ENCODE data around the gene ITPKC. TPM values are rescaled to one million over a fixed set of nuclear protein-coding genes. Genes with fewer than 3 reads are reported as not detected.

The ITPKC gene
- total RNA-seq: 10 to 100 TPM; 34.5 to 43.9 (median 38.9) TPM

GRCh38 chr19:40716482-40717324 is at the start of gene ITPKC, which contains the start of gene COQ8B:
ITPKC (plus strand) TSS chr19:40717112; CDS start chr19:40717136, 24 bp downstream.
COQ8B (minus strand) TSS chr19:40716886; CDS start chr19:40714632, 2,254 bp downstream.
- H3K36me3 ChIP-seq: peaks cover 0 to 15% (median 0%) of the 10 kb centered on the region in 3 donors
- H3K27me3 ChIP-seq: no peaks in the 10 kb centered on the region
- H3K27ac ChIP-seq: peak within 1 kb of the TSS; percentile 89 to 99 (median 96)
- no peaks in the 10 kb centered on the region for H3K9me3 ChIP-seq
- peak; percentile 100 for DNase-seq
- TF ChIP-seq POLR2A (IDR thresholded peaks at IDR 0.05): peak; percentile 42 to 95
- peak in 4 of 6 experiments; percentile 13 to 49 (median 46) for TF ChIP-seq CTCF (IDR thresholded peaks at IDR 0.05)
- H3K4me1 ChIP-seq: peaks cover 0 to 46% (median 26%) of the 10 kb centered on the region in 4 donors
- H3K4me3 ChIP-seq: peak within 1 kb of the TSS; percentile 69 to 91 (median 81)

GRCh38 chr19:40667602-40668001 is 49.3 kb upstream of the ITPKC start:
- Histone ChIP-seq H3K27ac (no peak overlapping the region), H3K27me3 (no peaks in the 10 kb centered on the region), H3K9me3 (no peaks in the 10 kb centered on the region), H3K36me3 (peaks cover 0 to 52% (median 0%) of the 10 kb centered on the region in 3 donors), H3K4me1 (peaks cover 0 to 10% (median under 1%) of the 10 kb centered on the region in 4 donors), H3K4me3 (no peak overlapping the region)
- TF ChIP-seq CTCF (IDR thresholded peaks at IDR 0.05): no peak
- TF ChIP-seq POLR2A (IDR thresholded peaks at IDR 0.05): no peak
- no peak for DNase-seq

GRCh38 chr19:40668991-40669614 is 47.8 kb upstream of the ITPKC start:
- no peak overlapping the region for H3K4me3 ChIP-seq
- no peaks in the 10 kb centered on the region for H3K27me3 ChIP-seq
- TF ChIP-seq CTCF (IDR thresholded peaks at IDR 0.05): no peak
- no peak for TF ChIP-seq POLR2A (IDR thresholded peaks at IDR 0.05)
- no peak for DNase-seq
- peaks cover 0 to under 1% (median 0%) of the 10 kb centered on the region in 4 donors for H3K4me1 ChIP-seq
- no peak overlapping the region for H3K27ac ChIP-seq
- H3K36me3 ChIP-seq: peaks cover 0 to 67% (median 0%) of the 10 kb centered on the region in 3 donors
- no peaks in the 10 kb centered on the region for H3K9me3 ChIP-seq

GRCh38 chr19:40671404-40671803 is 45.5 kb upstream of the ITPKC start:
- Histone ChIP-seq H3K4me3 (no peak overlapping the region), H3K9me3 (no peaks in the 10 kb centered on the region), H3K27ac (no peak overlapping the region), H3K4me1 (no peaks in the 10 kb centered on the region), H3K36me3 (peaks cover 0 to 86% (median 0%) of the 10 kb centered on the region in 3 donors), H3K27me3 (no peaks in the 10 kb centered on the region)
- DNase-seq: no peak
- TF ChIP-seq POLR2A (IDR thresholded peaks at IDR 0.05): no peak
- no peak for TF ChIP-seq CTCF (IDR thresholded peaks at IDR 0.05)

GRCh38 chr19:40672038-40672437 is 44.9 kb upstream of the ITPKC start:
- Histone ChIP-seq H3K27ac (no peak overlapping the region), H3K4me1 (no peaks in the 10 kb centered on the region), H3K27me3 (no peaks in the 10 kb centered on the region), H3K36me3 (peaks cover 0 to 91% (median 0%) of the 10 kb centered on the region in 3 donors), H3K9me3 (no peaks in the 10 kb centered on the region), H3K4me3 (no peak overlapping the region)
- no peak for DNase-seq
- TF ChIP-seq CTCF (IDR thresholded peaks at IDR 0.05) (no peak), POLR2A (IDR thresholded peaks at IDR 0.05) (no peak)
